Endometrium (tissue), 2 donors: ENCODE measurements around the gene SLC23A2.

Experiments
- FAIRE-seq: peaks from 2 replicates; lab custom pipeline; 2012; peaks lifted over from hg19 to GRCh38; lab: Jason Lieb, UNC
- donor health status: control.
- donor health status: control.

Gene SLC23A2

GRCh38 chr20:4813863-4814695 lies 187.2 kb downstream of the SLC23A2 start:
- no peak for FAIRE-seq

GRCh38 chr20:4813076-4813862 lies 188.0 kb downstream of the SLC23A2 start:
- no peak for FAIRE-seq

GRCh38 chr20:4812641-4813075 lies 188.7 kb downstream of the SLC23A2 start:
- FAIRE-seq = no peak

- no peak for FAIRE-seq
These were observed 189.1 kb downstream of the SLC23A2 start for GRCh38 chr20:4812216-4812615.

GRCh38 chr20:4811661-4812181 lies 189.6 kb downstream of the SLC23A2 start:
- no peak for FAIRE-seq

GRCh38 chr20:4811257-4811656 lies 190.1 kb downstream of the SLC23A2 start:
- no peak for FAIRE-seq

GRCh38 chr20:4810426-4811019 lies 190.8 kb downstream of the SLC23A2 start:
- no peak for FAIRE-seq

- FAIRE-seq = no peak
These were observed 191.6 kb downstream of the SLC23A2 start for GRCh38 chr20:4809707-4810106.

- no peak for FAIRE-seq
These were observed 192.4 kb downstream of the SLC23A2 start for GRCh38 chr20:4808872-4809271.

GRCh38 chr20:4805663-4806449 lies 195.5 kb downstream of the SLC23A2 start:
- no peak for FAIRE-seq

GRCh38 chr20:4802527-4802926 lies 198.8 kb downstream of the SLC23A2 start:
- FAIRE-seq = no peak
